Activated CD4-positive, alpha-beta T cell treated with anti-CD3 and anti-CD28 coated beads for 36 hours (primary cell): ENCODE results near the gene B4GAT1. TPM values are rescaled to one million over a fixed set of nuclear protein-coding genes. Genes with fewer than 3 reads are reported as not detected.

Source experiments
- ATAC-seq: fragments of 200-7000 bp; cut with Tn5 transposase; one replicate; pipeline ENCODE4 v1.10.0; 2021; ENCODE audit warnings: mild to moderate bottlenecking, moderate library complexity
- CTCF ChIA-PET: fragments of 350-600 bp; sonication (Branson Sonifier 250); formaldehyde crosslinking; loops from one replicate; lab custom pipeline; 2021; ENCODE audit warnings: antibody characterized with exemption; lab: Charles Lee
- POLR2A ChIA-PET: fragments of 350-600 bp; sonication (Branson Sonifier 250); formaldehyde crosslinking; loops from one replicate; lab custom pipeline; 2021; ENCODE audit warnings: antibody characterized with exemption, inconsistent platforms; lab: Charles Lee
- DNase-seq: peaks from one replicate; pipeline ENCODE4 v3.0.0-alpha.2; 2020
- H3K27ac Mint-ChIP-seq: one replicate; pipeline ENCODE4 v1.8.0; 2021; ENCODE audit warnings: mixed read lengths
- H3K27me3 Mint-ChIP-seq: one replicate; pipeline ENCODE4 v1.8.0; 2021; ENCODE audit warnings: mixed read lengths
- H3K36me3 Mint-ChIP-seq: one replicate; pipeline ENCODE4 v1.8.0; 2021; ENCODE audit warnings: low read depth, mixed read lengths
- H3K4me1 Mint-ChIP-seq: one replicate; pipeline ENCODE4 v1.8.0; 2021; ENCODE audit warnings: mixed read lengths
- H3K4me3 Mint-ChIP-seq: one replicate; pipeline ENCODE4 v1.8.0; 2021; ENCODE audit warnings: mild to moderate bottlenecking, moderate library complexity, mixed read lengths
- H3K9me3 Mint-ChIP-seq: one replicate; pipeline ENCODE4 v1.8.0; 2021; ENCODE audit warnings: low read depth, mixed read lengths
- intact Hi-C, 2 experiments: fragments of 100-400 bp; cut with DNase I in 1 of 2; cut with micrococcal nuclease in 1 of 2; formaldehyde crosslinking; loops; one replicate each; pipeline versions ENCODE4 v1.14.2 to v1.15.1; 2022 to 2024; cut with DNase I, micrococcal nuclease
- total RNA-seq, 2 experiments: library from RNA; stranded (reverse); gene quantifications; one replicate each; pipeline ENCODE4 v1.2.3, GENCODE V29; 2021

The B4GAT1 gene
- total RNA-seq, 2 experiments from 2014 or later: 6.0 to 8.5 TPM

DNA sequence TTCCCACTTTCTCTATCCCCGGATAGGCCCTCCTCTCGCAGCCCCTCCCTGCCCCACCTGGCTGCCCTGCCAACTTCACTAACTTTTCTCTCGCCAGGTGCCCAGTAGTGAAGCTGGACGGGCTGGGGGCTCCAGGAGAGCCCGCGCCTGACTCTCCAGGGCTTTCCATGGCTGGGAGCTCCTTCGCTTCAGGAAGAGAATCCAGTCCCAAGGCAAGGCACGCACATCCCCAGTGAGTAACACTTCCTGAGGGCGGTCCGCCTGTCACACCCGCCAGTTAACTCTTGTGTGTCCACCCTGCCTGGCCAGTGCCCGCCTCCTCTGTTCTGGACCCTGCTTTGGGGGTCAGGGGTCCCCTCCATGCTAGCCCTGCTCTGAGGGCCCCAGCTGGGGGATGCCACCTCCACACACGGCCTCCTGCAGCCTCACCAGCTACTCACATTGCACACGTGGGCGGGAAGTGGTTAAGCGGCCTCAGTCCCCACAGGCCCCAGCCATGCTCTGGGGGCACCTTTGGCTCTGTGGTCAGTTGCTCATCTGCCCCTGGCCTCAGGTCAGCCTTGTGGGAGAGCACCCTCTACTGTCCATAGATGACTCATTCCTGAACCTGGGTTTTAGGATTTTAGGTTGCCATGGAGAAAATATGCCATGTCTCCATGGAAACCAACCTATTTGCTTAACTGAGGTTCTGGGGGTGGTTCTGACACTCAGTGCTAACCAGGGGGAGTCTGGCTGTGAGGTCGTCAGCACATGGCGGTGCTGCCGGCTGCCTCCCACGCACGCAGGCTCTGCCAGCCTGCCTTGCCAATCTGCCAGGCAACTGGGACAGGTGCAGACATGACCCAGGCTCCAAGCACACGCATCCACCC lies 11.0 kb downstream of the B4GAT1 start, which contains the start of gene RIN1:
TSS of gene RIN1 (minus strand) at position 201 of the 869 bp plus-strand sequence. CDS start at position 169, 32 bp downstream.
- ATAC-seq: peak; percentile 83
- intact Hi-C loops: loop anchor here in 1 of 2 experiments (1.0 kb wide), 1 partner anchor 9 kb away; the partner anchor contains the start of gene BRMS1
- POLR2A ChIA-PET: interaction anchor here (0.7 kb wide), 1 partner anchor 915 kb away, joined by 4 read pairs; no protein-coding TSS in a partner anchor
- peaks cover 17% of the 10 kb centered on the region for H3K36me3 Mint-ChIP-seq
- peak within 1 kb of the TSS; percentile 47 for H3K27ac Mint-ChIP-seq
- H3K27me3 Mint-ChIP-seq: no peaks in the 10 kb centered on the region
- CTCF ChIA-PET: interaction anchor here (0.6 to 2.1 kb wide), 5 partner anchors 25 to 269 kb away, joined by 3 to 6 read pairs (median 4); no protein-coding TSS in a partner anchor
- H3K9me3 Mint-ChIP-seq: no peaks in the 10 kb centered on the region
- peaks cover 19% of the 10 kb centered on the region for H3K4me1 Mint-ChIP-seq
- peak within 1 kb of the TSS; percentile 56 for H3K4me3 Mint-ChIP-seq
- DNase-seq: peak; percentile 79

DNA sequence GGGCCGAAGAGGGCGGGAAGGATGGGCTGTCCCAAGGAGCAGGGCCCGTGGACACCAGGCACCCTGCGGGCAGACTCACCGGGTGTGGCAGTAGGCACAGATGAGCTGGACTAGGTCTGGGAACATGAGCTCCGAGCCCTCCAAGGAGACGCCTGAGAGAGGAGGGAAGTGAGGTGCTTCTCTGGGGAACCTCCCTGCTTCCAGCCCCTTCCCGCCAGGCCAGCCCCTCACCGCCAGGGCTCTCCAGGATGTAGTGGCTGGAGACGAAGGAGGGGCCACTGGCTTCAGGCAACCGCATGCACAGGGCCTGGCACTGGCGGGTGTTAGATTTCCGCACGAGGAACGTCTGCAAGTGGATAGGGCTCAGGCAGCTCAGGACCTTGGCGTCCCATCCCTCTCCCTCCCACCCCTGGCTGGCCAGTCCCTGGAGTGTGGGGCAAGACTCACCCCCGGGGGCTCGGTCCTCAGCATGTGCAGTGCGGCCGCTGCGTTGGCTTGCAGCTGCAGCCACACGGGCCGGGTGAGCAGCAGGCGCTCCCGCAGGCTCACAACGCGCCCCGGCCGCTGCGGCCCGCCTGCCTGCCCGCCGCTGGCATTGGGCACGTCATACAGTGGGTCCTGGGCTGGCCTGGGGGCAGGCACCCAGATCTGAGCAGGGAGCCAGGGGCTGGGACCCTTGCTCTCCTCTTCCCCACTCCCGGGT lies 11.7 kb downstream of the B4GAT1 start:
- intact Hi-C loops: loop anchor here in 1 of 2 experiments (1.0 kb wide), 1 partner anchor 10 kb away; the partner anchor contains the start of gene BRMS1
- Mint-ChIP-seq H3K9me3 (no peaks in the 10 kb centered on the region), H3K27me3 (no peaks in the 10 kb centered on the region), H3K4me3 (peak overlapping the region; percentile 56), H3K36me3 (peaks cover 15% of the 10 kb centered on the region), H3K27ac (no peak overlapping the region), H3K4me1 (peaks cover 19% of the 10 kb centered on the region)
- ChIA-PET POLR2A (interaction anchor here (0.7 to 1.1 kb wide), 2 partner anchors 12 to 915 kb away, joined by 3 to 4 read pairs; no protein-coding TSS in a partner anchor), CTCF (interaction anchor here (0.6 to 2.1 kb wide), 8 partner anchors 9 to 268 kb away, joined by 3 to 6 read pairs (median 4); partner anchors contain the start of gene BRMS1)
- ATAC-seq: peak; percentile 5
- DNase-seq: no peak

DNA sequence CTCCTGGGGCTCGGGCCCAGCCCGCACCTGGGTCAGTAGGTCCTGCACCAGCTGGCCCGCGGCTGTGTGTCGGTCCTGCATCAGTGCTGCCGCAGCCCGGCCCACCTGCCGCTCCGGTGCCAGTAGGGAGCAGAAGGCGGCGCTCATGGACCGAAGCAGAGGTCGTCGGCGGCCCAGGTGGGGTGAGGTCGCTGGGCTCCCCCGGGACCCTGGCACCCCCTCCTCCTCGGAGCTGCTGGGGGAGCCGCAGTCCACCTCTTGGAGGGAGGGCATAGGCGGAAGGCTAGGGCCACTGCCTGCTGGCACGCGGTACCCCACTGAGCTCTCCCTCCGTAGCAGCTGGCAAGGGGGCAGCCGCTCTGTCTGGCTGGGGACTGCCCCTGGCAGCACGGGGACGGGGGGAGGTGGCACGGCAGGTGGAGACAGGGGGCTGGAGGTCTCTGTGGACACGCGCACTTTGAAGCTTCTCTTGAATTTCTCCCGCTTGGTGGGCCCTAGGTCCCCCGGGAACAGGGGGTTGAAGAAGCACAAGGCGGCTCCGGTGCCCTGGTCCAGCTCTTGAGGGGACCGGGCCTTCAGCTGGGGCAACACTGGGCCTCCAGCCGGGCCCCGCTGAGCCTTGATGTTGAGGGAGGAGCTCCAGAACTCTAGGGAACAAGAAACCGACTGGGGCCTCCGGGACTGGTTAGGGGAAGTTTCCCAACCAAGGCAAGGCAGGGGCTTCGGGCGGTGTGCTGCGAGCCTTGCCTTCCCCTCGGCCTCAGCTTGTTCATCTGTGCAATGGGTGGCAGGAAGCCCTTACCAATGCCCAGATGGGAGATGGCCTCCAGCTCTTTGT lies 12.6 kb downstream of the B4GAT1 start:
- peaks cover 15% of the 10 kb centered on the region for H3K36me3 Mint-ChIP-seq
- DNase-seq: no peak
- ChIA-PET CTCF (interaction anchor here (0.5 to 2.1 kb wide), 5 partner anchors 10 to 257 kb away, joined by 3 to 6 read pairs (median 4); partner anchors contain the start of gene BRMS1), POLR2A (interaction anchor here (0.6 to 1.1 kb wide), 2 partner anchors 13 to 282 kb away, joined by 3 read pairs; no protein-coding TSS in a partner anchor)
- no peak overlapping the region for H3K4me3 Mint-ChIP-seq
- intact Hi-C loops: no loop called here
- no peak for ATAC-seq
- no peaks in the 10 kb centered on the region for H3K27me3 Mint-ChIP-seq
- H3K27ac Mint-ChIP-seq: no peak overlapping the region
- H3K9me3 Mint-ChIP-seq: no peaks in the 10 kb centered on the region
- peaks cover 19% of the 10 kb centered on the region for H3K4me1 Mint-ChIP-seq

DNA sequence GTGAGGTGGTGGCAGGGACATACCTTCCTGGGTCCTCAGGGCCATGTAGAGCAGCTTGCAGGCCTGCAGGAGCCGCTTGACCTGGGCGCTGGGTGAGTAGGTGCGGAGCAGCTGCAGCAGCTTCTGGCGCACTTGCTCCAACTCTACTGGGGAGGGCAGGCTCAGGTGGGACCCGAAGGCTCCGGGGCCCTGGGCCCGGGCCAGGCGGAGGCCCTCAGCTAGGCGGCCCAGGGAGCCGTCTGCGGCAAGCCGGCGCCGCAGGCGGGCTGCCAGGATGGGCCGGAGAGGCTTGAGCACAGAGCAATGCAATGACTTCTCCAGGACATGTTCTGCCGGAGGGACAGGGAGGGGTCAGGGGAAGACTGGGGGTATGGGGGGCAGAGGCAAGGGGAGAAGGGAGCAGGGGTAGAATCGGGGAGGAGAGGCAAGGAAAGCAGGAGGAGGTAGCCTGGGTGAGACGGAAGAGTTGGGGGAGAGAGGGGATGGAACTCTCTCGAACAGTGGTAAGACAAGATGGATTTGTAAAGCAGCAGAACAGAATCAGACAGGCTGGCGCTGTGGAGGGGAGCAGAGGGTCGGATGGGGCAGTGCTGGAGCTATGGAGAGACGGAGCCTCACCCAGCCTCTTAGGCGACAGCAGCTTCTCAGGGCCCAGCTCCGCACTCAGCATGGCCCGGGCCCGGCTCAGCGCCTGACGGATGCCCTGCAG lies 13.4 kb downstream of the B4GAT1 start:
- intact Hi-C loops: no loop called here
- no peaks in the 10 kb centered on the region for H3K27me3 Mint-ChIP-seq
- DNase-seq (no peak), ATAC-seq (no peak)
- H3K27ac Mint-ChIP-seq: no peak overlapping the region
- CTCF ChIA-PET: interaction anchor here (0.5 to 2.1 kb wide), 5 partner anchors 11 to 258 kb away, joined by 3 to 6 read pairs (median 5); partner anchors contain the start of gene BRMS1
- H3K36me3 Mint-ChIP-seq: peaks cover 12% of the 10 kb centered on the region
- peaks cover 19% of the 10 kb centered on the region for H3K4me1 Mint-ChIP-seq
- no peak overlapping the region for H3K4me3 Mint-ChIP-seq
- no peaks in the 10 kb centered on the region for H3K9me3 Mint-ChIP-seq
- POLR2A ChIA-PET: no interaction called here

DNA sequence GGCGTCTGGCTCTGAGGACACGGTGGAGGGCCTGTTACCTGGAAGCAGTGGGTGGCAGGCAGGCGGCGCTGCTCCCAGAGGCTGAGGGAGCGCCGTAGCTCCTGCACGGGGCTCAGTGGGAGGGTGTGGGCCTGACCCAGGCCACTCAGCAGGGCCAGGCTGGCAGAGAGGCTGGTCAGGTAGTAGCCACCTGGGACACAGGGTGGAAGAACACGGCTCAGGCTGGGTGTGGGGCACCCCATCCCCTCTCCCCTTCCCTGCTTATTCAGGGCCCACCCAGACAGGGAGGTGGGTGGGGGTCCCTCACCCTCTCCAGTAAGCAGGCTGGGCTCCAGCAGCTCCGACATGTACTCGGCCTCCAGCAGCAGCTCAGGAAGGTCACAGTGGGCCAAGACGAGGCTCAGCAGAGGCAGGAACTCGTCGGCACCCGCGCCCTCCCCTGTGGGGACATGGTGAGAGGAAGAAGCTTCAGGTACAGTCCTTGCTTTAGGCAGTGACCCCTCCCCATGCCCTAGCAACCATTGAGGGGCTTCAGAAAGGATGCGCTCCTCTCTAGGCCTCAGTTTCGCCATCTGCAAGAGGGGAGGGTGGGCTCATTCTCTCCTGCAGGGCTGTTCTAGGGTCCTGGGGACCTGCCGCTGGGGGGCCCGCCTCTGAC lies 14.1 kb downstream of the B4GAT1 start:
- Mint-ChIP-seq H3K27me3 (no peaks in the 10 kb centered on the region), H3K4me3 (no peak overlapping the region), H3K36me3 (peaks cover 7% of the 10 kb centered on the region), H3K4me1 (peaks cover 22% of the 10 kb centered on the region), H3K27ac (no peak overlapping the region), H3K9me3 (no peaks in the 10 kb centered on the region)
- ATAC-seq (no peak), DNase-seq (no peak)
- ChIA-PET POLR2A (no interaction called here), CTCF (interaction anchor here (0.5 to 1.1 kb wide), 3 partner anchors 11 to 134 kb away, joined by 3 to 6 read pairs (median 5); partner anchors contain the start of gene BRMS1)
- intact Hi-C loops: no loop called here

DNA sequence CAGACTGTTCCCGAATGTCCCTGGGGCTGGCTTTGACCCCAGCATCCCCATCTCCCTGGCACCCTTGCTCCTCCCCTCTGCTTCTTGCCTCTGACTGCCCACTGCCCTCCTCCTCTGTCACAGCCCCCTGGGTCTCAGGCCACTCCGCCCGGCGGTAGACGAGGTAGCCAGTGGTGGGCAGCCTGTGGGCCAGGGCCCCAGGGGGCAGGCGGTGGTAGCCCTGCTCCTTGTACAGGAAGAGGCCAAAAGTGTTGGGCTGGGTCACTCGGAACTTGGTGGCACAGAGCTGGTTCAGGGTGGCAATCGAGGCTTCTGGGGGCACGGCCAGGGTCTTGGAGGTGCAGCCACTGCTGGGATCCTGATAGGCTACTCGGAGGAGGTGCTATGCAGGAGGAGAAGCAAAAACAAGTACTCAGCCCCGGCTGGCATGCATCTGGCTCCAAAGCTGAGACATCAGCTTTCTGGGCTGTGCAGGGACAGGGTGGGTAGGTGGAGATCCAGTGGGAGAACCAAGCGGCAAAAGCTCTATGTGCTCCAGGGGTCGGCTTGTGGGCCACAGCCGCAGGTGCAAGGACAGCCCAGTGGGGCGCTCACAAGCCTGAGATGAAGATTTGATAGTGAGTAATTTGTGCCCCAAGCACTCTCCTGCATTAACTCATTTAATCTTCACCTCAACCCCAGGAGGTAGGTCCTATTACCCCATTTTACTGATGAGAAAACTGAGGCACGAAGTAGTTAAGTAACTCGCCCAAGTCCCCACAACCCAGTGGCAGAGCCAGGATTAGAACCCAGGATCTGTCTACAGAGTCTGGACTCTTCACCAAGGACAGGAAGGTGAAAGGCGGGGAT lies 14.8 kb downstream of the B4GAT1 start:
- intact Hi-C loops: no loop called here
- H3K4me1 Mint-ChIP-seq: peaks cover 27% of the 10 kb centered on the region
- ATAC-seq (no peak), DNase-seq (no peak)
- H3K4me3 Mint-ChIP-seq: no peak overlapping the region
- CTCF ChIA-PET: interaction anchor here (0.7 to 2.2 kb wide), 5 partner anchors 11 to 32 kb away, joined by 3 to 9 read pairs (median 5); no protein-coding TSS in a partner anchor
- POLR2A ChIA-PET: interaction anchor here (0.6 kb wide), 1 partner anchor 494 kb away, joined by 3 read pairs; no protein-coding TSS in a partner anchor
- no peaks in the 10 kb centered on the region for H3K27me3 Mint-ChIP-seq
- peaks cover 7% of the 10 kb centered on the region for H3K36me3 Mint-ChIP-seq
- H3K27ac Mint-ChIP-seq: no peak overlapping the region
- H3K9me3 Mint-ChIP-seq: no peaks in the 10 kb centered on the region

DNA sequence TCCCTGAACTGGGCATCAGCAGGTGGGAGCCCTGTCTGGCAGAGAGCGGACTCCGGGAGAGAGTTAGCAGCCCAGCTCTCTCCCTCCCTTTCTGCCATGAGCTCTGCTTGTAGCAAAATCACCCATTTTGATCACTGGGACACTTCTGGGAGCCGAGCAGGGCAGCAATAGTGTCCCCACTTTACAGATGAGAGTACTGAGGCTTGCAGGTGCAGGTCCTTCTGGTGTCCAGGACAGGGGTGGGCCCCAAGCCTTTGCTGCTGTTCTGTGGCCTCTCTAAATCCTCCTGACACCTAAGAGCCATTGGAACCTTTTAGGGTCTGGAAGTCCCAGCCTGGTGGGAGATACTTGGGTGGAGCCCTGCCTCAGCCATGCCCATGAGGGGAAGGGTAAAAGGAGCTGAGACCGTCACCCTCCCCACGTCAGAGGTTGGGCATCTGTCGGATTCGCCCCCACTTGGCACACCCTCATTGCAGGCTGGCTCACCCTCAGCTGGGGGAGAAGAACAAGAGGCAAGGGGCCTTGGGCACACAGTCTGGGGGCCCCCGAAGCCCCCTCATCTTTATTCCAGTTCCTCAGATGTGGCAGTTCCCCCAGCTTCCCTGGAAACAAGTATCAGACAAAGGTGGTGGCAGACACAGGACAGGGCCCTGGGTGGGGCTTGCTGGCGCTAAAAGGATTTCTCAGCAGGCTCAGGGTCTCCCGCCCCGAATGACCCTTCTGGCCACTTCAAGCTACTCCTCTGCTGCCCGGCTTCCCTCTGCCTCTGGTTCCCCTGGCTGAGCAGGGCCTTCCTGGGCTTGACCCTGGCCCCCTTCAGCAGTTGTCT lies 15.7 kb downstream of the B4GAT1 start:
- H3K27ac Mint-ChIP-seq: no peak overlapping the region
- H3K36me3 Mint-ChIP-seq: no peaks in the 10 kb centered on the region
- ChIA-PET CTCF (interaction anchor here (0.7 to 2.2 kb wide), 4 partner anchors 12 to 31 kb away, joined by 3 to 9 read pairs (median 4); no protein-coding TSS in a partner anchor), POLR2A (interaction anchor here (0.6 kb wide), 1 partner anchor 495 kb away, joined by 3 read pairs; no protein-coding TSS in a partner anchor)
- DNase-seq (no peak), ATAC-seq (no peak)
- no peak overlapping the region for H3K4me3 Mint-ChIP-seq
- no peaks in the 10 kb centered on the region for H3K27me3 Mint-ChIP-seq
- peaks cover 24% of the 10 kb centered on the region for H3K4me1 Mint-ChIP-seq
- no peaks in the 10 kb centered on the region for H3K9me3 Mint-ChIP-seq
- intact Hi-C loops: no loop called here

DNA sequence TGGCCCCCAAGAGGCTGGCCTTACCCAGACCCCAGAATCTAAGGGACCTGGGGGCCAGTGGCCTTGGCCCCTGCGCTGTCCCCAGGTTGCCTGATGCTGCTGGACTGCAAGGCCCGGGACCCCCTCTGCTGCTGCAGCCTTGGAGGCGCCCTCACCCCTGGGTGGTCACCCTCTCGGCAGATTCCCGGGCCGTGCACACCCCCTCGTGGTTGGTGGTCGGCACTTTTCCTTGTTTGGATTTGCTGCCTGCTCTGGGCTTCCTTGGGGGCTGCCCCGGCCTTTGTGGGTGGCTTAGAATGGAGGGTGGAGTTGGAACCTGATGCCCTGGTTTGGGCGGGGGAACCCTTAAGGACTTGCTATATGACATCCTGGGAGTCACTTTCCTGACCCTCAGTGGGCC lies 16.5 kb downstream of the B4GAT1 start:
- POLR2A ChIA-PET: no interaction called here
- Mint-ChIP-seq H3K4me3 (no peak overlapping the region), H3K36me3 (no peaks in the 10 kb centered on the region), H3K27me3 (no peaks in the 10 kb centered on the region), H3K9me3 (no peaks in the 10 kb centered on the region), H3K27ac (no peak overlapping the region), H3K4me1 (peaks cover 23% of the 10 kb centered on the region)
- no peak for ATAC-seq
- intact Hi-C loops: no loop called here
- CTCF ChIA-PET: interaction anchor here (0.6 to 2.2 kb wide), 3 partner anchors 13 to 33 kb away, joined by 3 to 9 read pairs (median 6); no protein-coding TSS in a partner anchor
- DNase-seq: no peak
